ENCODE measurements around the gene RP2. TPM values are rescaled to one million over a fixed set of nuclear protein-coding genes. Genes with fewer than 3 reads are reported as not detected.

Gene RP2
- polyA plus RNA-seq, 1 donor, result 7.6 TPM

- DNase-seq, result no peak
Measured at GRCh38 chrX:46844913-46845312, 8.1 kb downstream of the RP2 start.

GRCh38 chrX:46849933-46850332, 13.1 kb downstream of the RP2 start:
- DNase-seq, result no peak

- no peak for DNase-seq
Measured at GRCh38 chrX:46850771-46851170, 13.9 kb downstream of the RP2 start.

GRCh38 chrX:46856483-46856882, 19.6 kb downstream of the RP2 start:
- no peak for DNase-seq

- DNase-seq, result no peak
Measured at GRCh38 chrX:46860557-46860956, 23.7 kb downstream of the RP2 start.

- no peak for DNase-seq
Measured at GRCh38 chrX:46863072-46863471, 26.2 kb downstream of the RP2 start.

GRCh38 chrX:46864606-46865005, 27.8 kb downstream of the RP2 start:
- DNase-seq, result no peak

- DNase-seq, result no peak
Measured at GRCh38 chrX:46865281-46865680, 28.4 kb downstream of the RP2 start.

- no peak for DNase-seq
Measured at GRCh38 chrX:46866726-46867125, 29.9 kb downstream of the RP2 start.

GRCh38 chrX:46873746-46874145, 36.9 kb downstream of the RP2 start:
- no peak for DNase-seq

GRCh38 chrX:46876901-46877300, 40.1 kb downstream of the RP2 start:
- DNase-seq, result no peak

GRCh38 chrX:46882266-46882665, 45.4 kb downstream of the RP2 start:
- no peak for DNase-seq

- no peak for DNase-seq
Measured at GRCh38 chrX:46884799-46885198, 48.0 kb downstream of the RP2 start.

GRCh38 chrX:46898207-46898606, 61.4 kb downstream of the RP2 start:
- DNase-seq, result no peak

- peak; percentile 52 for DNase-seq
Measured at GRCh38 chrX:46903458-46904242, 66.8 kb downstream of the RP2 start.

GRCh38 chrX:46904626-46905025, 67.8 kb downstream of the RP2 start:
- no peak for DNase-seq

GRCh38 chrX:46910415-46910814, 73.6 kb downstream of the RP2 start:
- DNase-seq, result no peak

GRCh38 chrX:46912098-46912602, 75.3 kb downstream of the RP2 start, which contains the start of gene JADE3:
TSS of gene JADE3 (plus strand) at chrX:46912421. CDS start at chrX:46984895, 72,474 bp downstream.
- peak; percentile 53 for DNase-seq

- peak; percentile 11 for DNase-seq
Measured at GRCh38 chrX:46912603-46913491, 76.0 kb downstream of the RP2 start.

- no peak for DNase-seq
Measured at GRCh38 chrX:46913667-46914066, 76.8 kb downstream of the RP2 start.

- DNase-seq, result no peak
Measured at GRCh38 chrX:46916273-46916672, 79.4 kb downstream of the RP2 start.

- no peak for DNase-seq
Measured at GRCh38 chrX:46917622-46918021, 80.8 kb downstream of the RP2 start.

GRCh38 chrX:46918434-46918833, 81.6 kb downstream of the RP2 start:
- no peak for DNase-seq
